Measurements from ENCODE around the gene PRTG. TPM values are rescaled to one million over a fixed set of nuclear protein-coding genes. Genes with fewer than 3 reads are reported as not detected.

PRTG gene
- total and polyA plus RNA-seq, 12 donors: 0.29 to 1.9 (median 0.86) TPM

DNA sequence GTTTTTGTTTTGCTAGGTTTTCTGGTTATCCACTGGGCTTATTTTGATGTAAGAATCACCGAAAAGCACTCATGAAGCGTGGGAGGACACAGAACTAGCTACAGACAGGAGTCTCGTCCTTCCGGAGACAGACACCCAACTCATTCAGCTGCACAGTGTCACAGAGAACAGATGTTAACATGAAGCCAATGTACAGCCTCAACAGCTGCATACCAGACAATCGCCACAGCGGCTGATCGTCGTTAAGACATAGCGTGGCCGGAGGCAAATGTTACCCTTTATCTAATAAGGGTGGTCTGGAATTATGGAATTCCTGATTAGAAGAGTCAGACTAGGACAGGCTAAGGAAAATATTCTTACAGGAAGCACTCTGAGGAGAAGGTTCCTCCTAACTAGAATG, 153.7 kb downstream of the PRTG start:
- Histone ChIP-seq H3K4me1 (peaks cover 0 to 11% (median 3%) of the 10 kb centered on the region in 9 donors), H3K4me3 (peak overlapping the region in 4 of 10 donors; percentile 48 to 69 (median 65)), H3K9me3 (no peaks in the 10 kb centered on the region), H3K36me3 (no peaks in the 10 kb centered on the region), H3K27me3 (peaks cover 0 to 68% (median 31%) of the 10 kb centered on the region in 7 donors), H3K27ac (no peak overlapping the region)
- intact Hi-C loops (cut with DNase I): no loop called here
- WGBS, 2 donors: 64 to 81% methylated on average over 10 of the region's 10 CpGs
- DNase-seq (no peak), ATAC-seq (no peak)
- TF ChIP-seq CTCF (IDR thresholded peaks at IDR 0.05): no peak

GRCh38 chr15:55588815-55589115, 154.2 kb downstream of the PRTG start:
- TF ChIP-seq CTCF (IDR thresholded peaks at IDR 0.05): no peak
- intact Hi-C loops (cut with DNase I): no loop called here
- Histone ChIP-seq H3K36me3 (no peaks in the 10 kb centered on the region), H3K4me1 (peaks cover 0 to 11% (median 3%) of the 10 kb centered on the region in 9 donors), H3K4me3 (peak overlapping the region in 9 of 10 donors; percentile 48 to 70 (median 64)), H3K9me3 (no peaks in the 10 kb centered on the region), H3K27me3 (peaks cover 0 to 73% (median 34%) of the 10 kb centered on the region in 7 donors), H3K27ac (peak overlapping the region in 6 of 10 donors; percentile 38 to 72 (median 49))
- DNase-seq (peak in 1 of 2 donors; percentile 8), ATAC-seq (no peak)
- 3 to 5% methylated on average over 19 of the region's 19 CpGs for WGBS, 2 donors

DNA sequence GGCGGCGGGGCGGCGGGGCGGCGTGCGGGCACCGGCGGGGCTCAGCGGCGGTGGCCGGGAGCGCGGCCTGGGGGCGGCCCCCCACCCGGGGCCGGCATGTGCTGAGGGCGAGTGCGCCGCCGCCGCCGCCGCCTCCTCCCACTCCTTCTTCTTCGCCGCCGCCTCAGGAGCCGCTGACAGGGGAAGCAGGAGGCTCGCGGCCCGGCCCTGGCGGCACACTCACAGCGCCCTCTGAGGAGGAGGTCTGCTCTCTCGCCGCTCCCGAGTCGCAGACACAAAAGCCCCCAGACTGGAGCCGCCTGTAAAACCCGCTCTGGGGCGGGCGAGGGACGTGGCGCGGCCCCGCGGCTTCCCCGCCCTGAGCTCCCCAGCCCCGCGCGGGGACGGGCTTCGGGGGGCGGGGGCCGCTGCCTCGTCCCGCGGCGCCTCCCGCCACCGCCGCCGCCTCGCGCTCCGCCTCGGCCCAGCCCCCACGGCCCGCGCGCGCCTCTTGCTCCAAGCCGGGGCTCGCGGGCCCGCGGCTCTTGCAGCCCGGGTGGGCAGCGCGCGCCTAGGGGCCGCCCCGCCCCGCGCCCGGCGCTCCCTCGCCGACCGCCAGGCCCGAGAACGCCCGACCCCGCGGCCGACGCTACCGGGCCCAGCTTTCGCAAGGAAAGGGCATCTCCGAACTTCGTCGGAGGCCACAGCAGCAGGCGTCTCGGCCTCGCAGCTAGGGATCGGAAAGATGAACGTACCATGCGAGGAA, 154.7 kb downstream of the PRTG start, which contains the start of gene PYGO1:
Gene PYGO1 (minus strand): TSS at position 276 of the 745 bp plus-strand sequence. CDS start 462 bp downstream, outside the sequence.
- Histone ChIP-seq H3K4me1 (peaks cover 0 to 11% (median 3%) of the 10 kb centered on the region in 9 donors), H3K4me3 (peak within 1 kb of the TSS; percentile 43 to 70 (median 65)), H3K9me3 (no peaks in the 10 kb centered on the region), H3K27ac (peak within 1 kb of the TSS in 8 of 10 donors; percentile 49 to 76 (median 68)), H3K27me3 (peaks cover 0 to 78% (median 38%) of the 10 kb centered on the region in 7 donors), H3K36me3 (no peaks in the 10 kb centered on the region)
- intact Hi-C loops (cut with DNase I): no loop called here
- WGBS, 2 donors: 0 to 1% methylated on average over 72 to 107 of the region's 107 CpGs
- no peak for TF ChIP-seq CTCF (IDR thresholded peaks at IDR 0.05)
- DNase-seq (peak; percentile 38 to 57), ATAC-seq (peak; percentile 67 to 92 (median 82))

GRCh38 chr15:55587321-55588069, 155.5 kb downstream of the PRTG start:
- Histone ChIP-seq H3K27ac (peak overlapping the region in 4 of 10 donors; percentile 33 to 75 (median 48)), H3K27me3 (peaks cover 0 to 81% (median 38%) of the 10 kb centered on the region in 7 donors), H3K4me1 (peaks cover 0 to 11% (median 3%) of the 10 kb centered on the region in 9 donors), H3K36me3 (no peaks in the 10 kb centered on the region), H3K4me3 (peak overlapping the region; percentile 43 to 70 (median 65)), H3K9me3 (no peaks in the 10 kb centered on the region)
- DNase-seq: peak in 1 of 2 donors; percentile 5
- peak; percentile 11 to 62 (median 48) for ATAC-seq
- 4 to 5% methylated on average over 62 to 65 of the region's 65 CpGs for WGBS, 2 donors
- TF ChIP-seq CTCF (IDR thresholded peaks at IDR 0.05): no peak
- intact Hi-C loops (cut with DNase I): no loop called here
